A549 (cell line): ENCODE measurements around the gene TTYH2. TPM values are rescaled to one million over a fixed set of nuclear protein-coding genes. Genes with fewer than 3 reads are reported as not detected.

ENCODE experiments used
- ATAC-seq, 2 experiments: fragments of 200-7000 bp in 1 of 2; fragments of >200 bp in 1 of 2; cut with Nextera tagmentation in 1 of 2; cut with Tn5 transposase in 1 of 2; 3 replicates each; pipeline versions ENCODE4 v1.8.0 to v1.9.1; 2018 to 2020; ENCODE audit warnings: mild to moderate bottlenecking in 1 of 2, moderate library complexity in 1 of 2
- CTCF ChIA-PET: fragments of 300-600 bp; sonication (Branson Sonifier 250); formaldehyde crosslinking; extraction: SDS; loops from one replicate; lab custom pipeline; 2021; ENCODE audit warnings: antibody characterized with exemption, inconsistent platforms; lab: Yijun Ruan, JAX
- POLR2A ChIA-PET: fragments of 350-600 bp; formaldehyde crosslinking; extraction: SDS; loops from one replicate; lab custom pipeline; 2021; ENCODE audit warnings: antibody characterized with exemption, inconsistent platforms; lab: Yijun Ruan, JAX
- DNase-seq, 2 experiments: peaks; one replicate each; pipeline versions ENCODE4 v3.0.0 to v3.0.0-alpha.2; 2011 to 2016; ENCODE audit warnings: low read depth in 1 of 2, low spot score in 1 of 2
- FAIRE-seq: peaks from 2 replicates; lab custom pipeline; 2011; peaks lifted over from hg19 to GRCh38; lab: Jason Lieb, UNC
- H3K27ac ChIP-seq, 2 experiments: fragments of >200 bp; sonication (Bioruptor Twin); formaldehyde crosslinking; 3 replicates each; pipeline ENCODE4 v1.5.1; 2016 to 2017
- H3K4me1 ChIP-seq: fragments of >200 bp; sonication (Bioruptor Twin); formaldehyde crosslinking; 3 replicates; pipeline ENCODE4 v1.6.1; 2016
- H3K4me2 ChIP-seq: fragments of >200 bp; sonication (Bioruptor Twin); formaldehyde crosslinking; 3 replicates; pipeline ENCODE4 v1.6.1; 2016
- H3K4me3 ChIP-seq: fragments of >200 bp; sonication (Bioruptor Twin); formaldehyde crosslinking; 3 replicates; pipeline ENCODE4 v1.5.1; 2016
- H3K9me3 ChIP-seq: fragments of >200 bp; sonication (Bioruptor Twin); formaldehyde crosslinking; 3 replicates; pipeline ENCODE4 v1.6.1; 2016
- CBX2 ChIP-seq: fragments of 200-600 bp; sonication (generic); IDR thresholded peaks from 2 replicates; pipeline ENCODE4 v1.6.1; 2016; ENCODE audit warnings: low read depth, mild to moderate bottlenecking, borderline replicate concordance
- CBX8 ChIP-seq: fragments of 200-600 bp; sonication (generic); IDR thresholded peaks from 2 replicates; pipeline ENCODE4 v1.6.1; 2016
- EP300 ChIP-seq, 2 experiments: fragments of >200 bp; sonication (Bioruptor Twin); formaldehyde crosslinking; IDR thresholded peaks; 2 replicates in 1 of 2; 3 replicates in 1 of 2; pipeline ENCODE4 v1.6.1; 2016 to 2017
- FOSB ChIP-seq: fragments of 250-450 bp; sonication (Bioruptor Pico); IDR thresholded peaks from 2 replicates; pipeline ENCODE4 v1.5.0; 2020; ENCODE audit warnings: mild to moderate bottlenecking, moderate library complexity
- HDAC2 ChIP-seq: fragments of 200-600 bp; sonication (generic); IDR thresholded peaks from 2 replicates; pipeline ENCODE4 v1.6.1; 2016
- HOXA7 ChIP-seq: fragments of 250-450 bp; sonication (Bioruptor Pico); IDR thresholded peaks from 2 replicates; pipeline ENCODE4 v1.5.0; 2020; ENCODE audit warnings: mild to moderate bottlenecking, moderate library complexity
- HOXB5 ChIP-seq: fragments of 250-450 bp; sonication (Bioruptor Pico); IDR thresholded peaks from 2 replicates; pipeline ENCODE4 v1.5.0; 2020; ENCODE audit warnings: mild to moderate bottlenecking, moderate library complexity
- JUN ChIP-seq, 2 experiments: fragments of >200 bp; sonication (Bioruptor Twin); formaldehyde crosslinking; IDR thresholded peaks; 2 replicates in 1 of 2; 3 replicates in 1 of 2; pipeline ENCODE4 v1.6.1; 2016 to 2017
- KDM5A ChIP-seq: fragments of 200-600 bp; sonication (generic); IDR thresholded peaks from 2 replicates; pipeline ENCODE4 v1.6.1; 2016; ENCODE audit warnings: antibody characterized with exemption, mild to moderate bottlenecking
- MAFK ChIP-seq: fragments of 450-650 bp; IDR thresholded peaks from 2 replicates; pipeline ENCODE4 v1.6.1; 2014; ENCODE audit not compliant: partially characterized antibody
- MYC ChIP-seq: IDR thresholded peaks from 2 replicates; pipeline ENCODE4 v1.6.1; 2012; ENCODE audit warnings: mild to moderate bottlenecking, inconsistent platforms, low read length, improper control_type of control experiment, borderline replicate concordance
- NPAS2 ChIP-seq: fragments of 250-450 bp; sonication (Bioruptor Pico); IDR thresholded peaks from 2 replicates; pipeline ENCODE4 v1.8.0; 2022; ENCODE audit warnings: mild to moderate bottlenecking, moderate library complexity, borderline replicate concordance
- NR3C1 ChIP-seq: fragments of >200 bp; sonication (Bioruptor Twin); formaldehyde crosslinking; IDR thresholded peaks from 3 replicates; pipeline ENCODE4 v1.6.1; 2017
- POLR2A ChIP-seq: IDR thresholded peaks from 2 replicates; pipeline ENCODE4 v1.6.1; 2012; ENCODE audit warnings: mild to moderate bottlenecking, low read length
- POLR2AphosphoS2 ChIP-seq: conservative IDR thresholded peaks from 2 replicates; pipeline ENCODE4 v1.6.1; 2012; ENCODE audit warnings: low read length, improper control_type of control experiment, inconsistent platforms
- RAD21 ChIP-seq, 2 experiments: fragments of >200 bp in 1 of 2; sonication (Bioruptor Twin) in 1 of 2; formaldehyde crosslinking in 1 of 2; IDR thresholded peaks in 1 of 2; conservative IDR thresholded peaks in 1 of 2; 2 replicates in 1 of 2; 3 replicates in 1 of 2; pipeline ENCODE4 v1.6.1; 2012 to 2018; ENCODE audit warnings: inconsistent platforms in 1 of 2
- RARB ChIP-seq: fragments of 250-450 bp; sonication (Bioruptor Pico); IDR thresholded peaks from 2 replicates; pipeline ENCODE4 v1.8.0; 2021; ENCODE audit warnings: mild to moderate bottlenecking, moderate library complexity
- RFX5 ChIP-seq: fragments of 450-650 bp; IDR thresholded peaks from 2 replicates; pipeline ENCODE4 v1.7.1; 2014; ENCODE audit warnings: antibody characterized with exemption, mild to moderate bottlenecking, moderate library complexity
- SREBF2 ChIP-seq: fragments of 450-650 bp; IDR thresholded peaks from 2 replicates; pipeline ENCODE4 v1.6.1; 2014; ENCODE audit warnings: mild to moderate bottlenecking, moderate library complexity
- ZC3H11A ChIP-seq: fragments of 450-650 bp; IDR thresholded peaks from 2 replicates; pipeline ENCODE4 v1.6.1; 2014; ENCODE audit warnings: antibody characterized with exemption, mild to moderate bottlenecking
- ZNF302 ChIP-seq: fragments of 250-450 bp; sonication (Bioruptor Pico); IDR thresholded peaks from 2 replicates; pipeline ENCODE4 v1.9.0; 2021; ENCODE audit warnings: inconsistent platforms, mild to moderate bottlenecking, moderate library complexity
- WGBS: methylation state at CpG from one replicate; pipeline ENCODE4 v1.1.6; 2017; ENCODE audit errors: missing lambda C conversion rate; 5-methylcytosine and 5-hydroxymethylcytosine counted together
- polyA plus RNA-seq, 4 experiments: library from polyadenylated mRNA; depleted of rRNA in 3 of 4; stranded (reverse); fragments of >200 nt; fragmentation: RNase III in 1 of 4; extraction: RNeasy Plus Mini Kit Qiagen cat#74134 plus additional on column Dnase treatment in 1 of 4; gene quantifications; 2 replicates in 3 of 4; 3 replicates in 1 of 4; pipeline ENCODE4 v1.2.3, GENCODE V29; 2011 to 2017
- TF ChIP-seq, protein P1 (sequence below): fragments of >200 bp; sonication (Bioruptor Twin); formaldehyde crosslinking; IDR thresholded peaks from 2 replicates; pipeline ENCODE4 v1.6.1; 2016
- TF ChIP-seq, protein P2 (sequence below): fragments of 150-350 bp; IDR thresholded peaks from 2 replicates; pipeline ENCODE4 v1.6.1; 2014; ENCODE audit warnings: low read depth, mild to moderate bottlenecking, low read length
- TF ChIP-seq, protein P3 (sequence below): IDR thresholded peaks from 2 replicates; pipeline ENCODE4 v1.6.1; 2012
- TF ChIP-seq, protein P4 (sequence below): IDR thresholded peaks from 2 replicates; pipeline ENCODE4 v1.6.1; 2012

Gene TTYH2
- polyA plus RNA-seq, 2 of the 4 experiments (the other 2 are of a cell fraction), result 1.4 to 1.7 TPM

DNA sequence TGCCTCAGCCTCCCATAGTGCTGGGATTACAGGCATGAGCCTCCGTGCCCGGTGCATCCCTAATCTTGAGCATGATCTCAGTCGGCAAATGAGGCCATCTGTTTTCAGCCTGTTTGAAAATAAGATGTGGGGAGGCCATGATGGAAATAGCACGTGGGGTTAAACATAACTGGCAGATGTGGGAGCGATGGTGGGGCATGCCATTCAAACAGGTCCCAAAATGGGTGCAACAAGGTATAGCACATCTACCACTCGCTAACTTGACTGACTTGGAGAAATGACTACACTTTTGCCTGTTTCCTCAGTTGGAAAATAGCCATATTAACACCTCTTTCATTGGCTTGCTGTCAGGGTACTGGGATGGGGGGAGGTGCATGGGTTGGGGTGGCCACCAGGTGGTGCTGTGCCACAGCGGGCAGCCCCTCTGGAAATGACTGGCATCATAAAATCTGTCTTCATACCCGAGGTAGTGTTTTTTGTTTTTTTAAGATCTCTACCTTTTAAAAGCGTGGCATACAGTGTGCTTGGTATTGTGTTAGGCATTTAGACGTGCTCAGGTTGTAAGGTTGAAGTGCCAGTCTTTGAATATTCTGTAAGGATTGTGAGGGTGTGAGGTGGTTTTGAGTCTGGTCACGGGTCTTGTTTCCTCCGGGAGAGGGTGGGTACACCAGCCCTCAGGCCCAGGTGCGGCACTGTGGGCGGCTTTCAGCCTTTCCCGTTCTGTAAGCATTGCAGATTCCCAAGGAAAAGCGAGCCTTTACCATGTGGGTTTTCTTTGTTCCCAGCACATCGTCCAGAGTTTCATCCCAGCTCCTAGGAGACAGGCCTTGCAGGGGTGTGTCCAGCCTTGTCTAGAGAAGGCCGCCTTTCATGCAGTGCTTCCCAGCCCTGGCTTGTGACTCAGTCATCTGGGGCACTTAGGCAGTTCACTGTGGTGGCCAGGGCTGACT is 2.9 kb upstream of the TTYH2 start (continued):
- peak; percentile 62; the same call in 1 of the 2 replicates for TF ChIP-seq HOXB5 (CRISPR knock-in tag)
- TF ChIP-seq, protein P1, sequence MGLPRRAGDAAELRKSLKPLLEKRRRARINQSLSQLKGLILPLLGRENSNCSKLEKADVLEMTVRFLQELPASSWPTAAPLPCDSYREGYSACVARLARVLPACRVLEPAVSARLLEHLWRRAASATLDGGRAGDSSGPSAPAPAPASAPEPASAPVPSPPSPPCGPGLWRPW, result no peak
- TF ChIP-seq CBX2, result no peak
- TF ChIP-seq NR3C1, result no peak
- TF ChIP-seq NPAS2 (CRISPR knock-in tag), result no peak
- TF ChIP-seq RARB, result peak; percentile 89
- no peak for TF ChIP-seq MAFK
- no peak for TF ChIP-seq KDM5A
- no peak for TF ChIP-seq MYC
- TF ChIP-seq, protein P2, sequence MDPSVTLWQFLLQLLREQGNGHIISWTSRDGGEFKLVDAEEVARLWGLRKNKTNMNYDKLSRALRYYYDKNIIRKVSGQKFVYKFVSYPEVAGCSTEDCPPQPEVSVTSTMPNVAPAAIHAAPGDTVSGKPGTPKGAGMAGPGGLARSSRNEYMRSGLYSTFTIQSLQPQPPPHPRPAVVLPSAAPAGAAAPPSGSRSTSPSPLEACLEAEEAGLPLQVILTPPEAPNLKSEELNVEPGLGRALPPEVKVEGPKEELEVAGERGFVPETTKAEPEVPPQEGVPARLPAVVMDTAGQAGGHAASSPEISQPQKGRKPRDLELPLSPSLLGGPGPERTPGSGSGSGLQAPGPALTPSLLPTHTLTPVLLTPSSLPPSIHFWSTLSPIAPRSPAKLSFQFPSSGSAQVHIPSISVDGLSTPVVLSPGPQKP, result no peak
- 0 out of 2 replicates have a peak, but pooled peaks have one; percentile 30 for TF ChIP-seq RFX5
- TF ChIP-seq HDAC2, result no peak
- TF ChIP-seq POLR2AphosphoS2, result peak; percentile 98; the same call in 1 of the 2 replicates
- no peak for TF ChIP-seq ZC3H11A
- TF ChIP-seq, protein P3, sequence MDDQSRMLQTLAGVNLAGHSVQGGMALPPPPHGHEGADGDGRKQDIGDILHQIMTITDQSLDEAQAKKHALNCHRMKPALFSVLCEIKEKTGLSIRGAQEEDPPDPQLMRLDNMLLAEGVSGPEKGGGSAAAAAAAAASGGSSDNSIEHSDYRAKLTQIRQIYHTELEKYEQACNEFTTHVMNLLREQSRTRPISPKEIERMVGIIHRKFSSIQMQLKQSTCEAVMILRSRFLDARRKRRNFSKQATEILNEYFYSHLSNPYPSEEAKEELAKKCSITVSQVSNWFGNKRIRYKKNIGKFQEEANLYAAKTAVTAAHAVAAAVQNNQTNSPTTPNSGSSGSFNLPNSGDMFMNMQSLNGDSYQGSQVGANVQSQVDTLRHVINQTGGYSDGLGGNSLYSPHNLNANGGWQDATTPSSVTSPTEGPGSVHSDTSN, result peak; percentile 28
- peak; percentile 96 for TF ChIP-seq FOSB

DNA sequence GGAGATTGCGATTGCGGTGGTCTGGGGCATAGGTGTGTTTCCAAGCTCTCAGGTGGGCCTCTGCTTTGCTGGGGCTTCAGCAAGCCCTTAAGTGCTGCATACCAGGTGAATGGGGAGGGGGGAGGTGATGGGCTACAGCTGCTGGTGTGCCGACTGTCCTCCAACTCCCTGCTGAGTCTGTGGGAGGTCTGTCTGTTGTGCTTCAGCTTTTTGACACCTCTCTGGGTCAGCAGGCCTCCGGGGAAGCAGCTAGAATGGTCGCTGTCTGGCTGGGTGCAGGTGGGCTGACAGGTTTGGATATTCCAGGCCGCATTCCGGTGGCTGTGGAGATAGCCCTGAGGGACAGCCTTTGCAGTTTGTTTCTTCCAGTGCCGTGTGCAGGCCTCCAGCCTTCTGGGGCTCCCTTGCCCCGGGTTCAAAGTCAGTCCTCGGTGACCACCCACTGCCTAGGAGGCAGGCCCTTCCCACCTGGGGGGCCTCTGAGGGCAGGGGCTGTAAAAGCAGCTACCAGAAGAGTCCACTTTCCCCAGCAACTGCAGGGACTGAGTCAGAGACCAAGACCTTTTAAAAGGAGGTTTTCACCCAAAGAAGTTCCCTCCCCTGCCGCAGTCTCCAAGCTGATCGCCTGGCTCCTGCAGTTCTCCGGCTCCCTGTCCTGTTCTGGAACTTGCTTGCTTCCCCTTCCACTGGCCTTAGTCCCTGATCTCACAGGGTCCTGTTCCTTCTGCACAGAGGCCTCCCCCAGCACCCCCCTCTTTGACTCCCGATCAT is 2.0 kb upstream of the TTYH2 start:
- peak overlapping the region in 1 of 2 experiments; percentile 29; a peak in 3 of 6 replicates for H3K27ac ChIP-seq
- WGBS, result 83% methylated on average over 14 of the region's 14 CpGs
- DNase-seq (no peak), FAIRE-seq (no peak), ATAC-seq (peak; percentile 4 to 14)
- no peaks in the 10 kb centered on the region for H3K9me3 ChIP-seq
- peaks cover 48% of the 10 kb centered on the region for H3K4me1 ChIP-seq
- TF ChIP-seq POLR2A, result 0 out of 2 replicates have a peak, but pooled peaks have one; percentile 0
- TF ChIP-seq POLR2AphosphoS2, result peak; percentile 48
- no peak for TF ChIP-seq EP300 (IDR thresholded peaks at IDR 0.05)
- TF ChIP-seq, protein P4, sequence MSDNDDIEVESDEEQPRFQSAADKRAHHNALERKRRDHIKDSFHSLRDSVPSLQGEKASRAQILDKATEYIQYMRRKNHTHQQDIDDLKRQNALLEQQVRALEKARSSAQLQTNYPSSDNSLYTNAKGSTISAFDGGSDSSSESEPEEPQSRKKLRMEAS, result 0 out of 2 replicates have a peak, but pooled peaks have one; percentile 25
- TF ChIP-seq CBX8, result no peak
- TF ChIP-seq SREBF2, result no peak
- TF ChIP-seq RAD21 (conservative IDR thresholded peaks at IDR 0.05 in 1 of 2, IDR thresholded peaks at IDR 0.05 in 1 of 2), result no peak
- TF ChIP-seq HOXA7 (CRISPR knock-in tag), result peak; percentile 25; the same call in 1 of the 2 replicates
- no peak; the same call in none of the 2 replicates for TF ChIP-seq FOSB
- TF ChIP-seq ZNF302, result no peak
- TF ChIP-seq, protein P3, result 0 out of 2 replicates have a peak, but pooled peaks have one; percentile 16
- TF ChIP-seq JUN (IDR thresholded peaks at IDR 0.05), result peak in 1 of 2 experiments; percentile 62; a peak in 1 of 5 replicates
- ChIA-PET POLR2A (no interaction called here), CTCF (interaction anchor here (0.6 to 8.6 kb wide), 12 partner anchors 9 to 246 kb away, joined by 3 to 62 read pairs (median 4); partner anchors contain the start of gene BTBD17)
- H3K4me3 ChIP-seq, result no peak overlapping the region
- H3K4me2 ChIP-seq, result no peak overlapping the region
